GM12892 (cell line): ENCODE measurements around the gene ZBED2.

Source experiments
- POLR2A ChIP-seq: IDR thresholded peaks from 2 replicates; pipeline ENCODE4 v1.6.1; 2011; ENCODE audit warnings: low read depth, low read length, control low read depth
- POLR2AphosphoS5 ChIP-seq: IDR thresholded peaks from 2 replicates; pipeline ENCODE4 v1.6.1; 2011; ENCODE audit warnings: low read depth, low read length, control low read depth

DNA sequence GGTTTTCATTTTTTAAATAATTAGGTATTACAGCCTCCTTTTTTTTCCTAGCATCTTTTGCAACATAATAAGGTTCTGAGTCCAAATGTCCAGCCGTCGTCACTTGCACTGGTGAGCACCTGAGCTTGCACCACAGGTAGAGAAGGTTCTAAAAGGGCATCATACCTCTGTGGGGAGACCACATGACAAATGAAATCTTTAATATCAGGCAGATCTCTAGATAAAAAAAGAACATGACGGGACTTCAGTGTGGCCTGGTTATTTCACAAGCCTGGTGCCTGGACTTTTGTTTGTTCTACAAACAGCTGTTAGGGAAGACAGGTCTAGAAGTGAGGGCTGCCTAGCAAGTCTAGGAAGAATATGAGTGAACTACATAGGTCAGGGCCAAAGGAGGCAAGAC lies 3.6 kb downstream of the ZBED2 start:
- TF ChIP-seq POLR2A (no peak), POLR2AphosphoS5 (no peak)
